ENCODE measurements around the gene KIR3DL2.
"Not testable (repeated sequence)": the region's sequence is repeated elsewhere in the genome, so short reads cannot be mapped to it uniquely, and the experiment has no call there.

Gene KIR3DL2

GRCh38 chr19:54873990-54874389 is 23.7 kb downstream of the KIR3DL2 start, which contains the start of gene FCAR:
Gene FCAR (plus strand): TSS chr19:54874235. CDS start chr19:54874290, 55 bp downstream.
- DNase-seq: no peak

GRCh38 chr19:54875506-54875905 is 25.3 kb downstream of the KIR3DL2 start:
- no peak for DNase-seq

DNA sequence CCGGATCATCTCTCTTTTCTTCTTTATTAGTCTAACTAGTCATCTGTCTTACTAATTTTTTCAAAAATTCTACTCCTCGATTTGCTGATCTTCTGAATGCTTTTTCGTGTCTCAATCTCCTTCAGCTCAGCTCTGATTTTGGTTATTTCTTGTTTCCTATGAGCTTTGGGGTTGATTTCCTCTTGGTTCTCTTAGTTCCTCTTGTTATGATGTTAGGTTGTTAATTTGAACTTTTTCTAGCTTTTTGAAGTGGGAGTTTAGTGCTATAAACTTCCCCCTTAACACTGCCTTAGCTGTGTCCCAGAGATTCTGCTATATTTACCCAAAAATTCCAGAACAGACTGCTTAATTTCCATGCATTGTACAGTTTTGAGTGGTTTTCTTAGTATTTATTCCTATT is 27.2 kb downstream of the KIR3DL2 start:
- DNase-seq: no peak

GRCh38 chr19:54881884-54882283 is 31.6 kb downstream of the KIR3DL2 start:
- DNase-seq: no peak

DNA sequence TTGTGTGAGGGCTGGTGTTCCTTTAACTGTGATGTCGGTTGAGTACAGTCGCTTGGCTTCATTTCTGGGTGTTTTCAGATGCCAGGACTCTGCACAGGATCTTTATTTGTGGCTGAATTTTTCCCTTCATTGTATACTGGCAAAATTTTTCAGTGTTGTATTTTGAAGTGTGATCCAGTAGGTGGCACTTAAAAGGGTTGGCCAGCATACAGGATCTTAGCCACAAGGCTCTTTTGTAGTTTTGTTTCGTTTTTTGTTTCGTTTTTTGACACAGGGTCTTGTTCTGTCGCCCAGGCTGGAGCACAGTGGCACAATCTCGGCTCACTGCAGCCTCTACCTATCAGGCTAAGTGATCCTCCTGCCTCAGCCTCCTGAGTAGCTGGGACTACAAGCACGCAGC is 32.5 kb downstream of the KIR3DL2 start:
- DNase-seq: no peak

GRCh38 chr19:54883228-54883627 is 33.0 kb downstream of the KIR3DL2 start:
- DNase-seq: no peak

DNA sequence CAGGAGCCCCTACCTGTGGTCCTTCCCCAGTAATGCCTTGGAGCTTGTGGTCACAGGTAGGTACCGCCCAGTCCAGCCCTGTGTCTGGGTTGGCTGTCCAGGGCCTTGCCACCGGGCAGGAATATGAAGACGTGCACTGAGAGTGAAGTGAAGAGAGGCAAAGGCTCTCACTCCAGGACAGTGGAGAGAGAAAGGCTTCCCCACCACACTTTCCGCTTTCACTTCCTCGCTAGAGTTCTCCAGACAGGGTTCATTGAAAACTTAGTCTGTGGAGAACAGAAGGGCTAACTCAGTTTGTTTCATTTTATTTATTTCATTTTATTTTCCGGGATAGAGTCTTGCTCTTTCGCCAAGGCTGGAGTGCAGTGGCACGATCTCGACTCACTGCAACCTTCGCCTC is 38.0 kb downstream of the KIR3DL2 start:
- DNase-seq: no peak

GRCh38 chr19:54889566-54889965 is 39.3 kb downstream of the KIR3DL2 start:
- DNase-seq: no peak

DNA sequence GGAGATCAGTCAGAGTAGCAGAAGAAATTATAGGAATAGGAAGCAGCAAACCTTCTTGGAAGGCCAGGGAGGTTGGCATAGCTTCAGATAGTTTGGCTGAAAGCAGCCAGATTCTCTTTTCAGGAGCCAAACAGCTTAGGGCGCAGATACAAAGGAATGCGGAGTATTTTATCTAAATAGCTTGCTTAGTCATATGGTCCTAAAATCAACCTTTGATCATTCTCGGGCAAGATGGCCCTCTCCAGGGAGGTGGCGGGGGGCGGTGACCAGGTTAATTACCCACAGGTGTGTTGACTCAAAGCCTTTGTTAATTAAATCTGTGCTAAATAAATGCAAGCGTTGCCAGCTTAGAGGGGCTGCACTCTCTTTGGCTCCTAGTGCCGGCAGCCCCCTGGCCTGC is 43.2 kb downstream of the KIR3DL2 start:
- no peak for DNase-seq

- not testable (repeated sequence) for DNase-seq
Measured at GRCh38 chr19:54894106-54894505, 43.9 kb downstream of the KIR3DL2 start.

DNA sequence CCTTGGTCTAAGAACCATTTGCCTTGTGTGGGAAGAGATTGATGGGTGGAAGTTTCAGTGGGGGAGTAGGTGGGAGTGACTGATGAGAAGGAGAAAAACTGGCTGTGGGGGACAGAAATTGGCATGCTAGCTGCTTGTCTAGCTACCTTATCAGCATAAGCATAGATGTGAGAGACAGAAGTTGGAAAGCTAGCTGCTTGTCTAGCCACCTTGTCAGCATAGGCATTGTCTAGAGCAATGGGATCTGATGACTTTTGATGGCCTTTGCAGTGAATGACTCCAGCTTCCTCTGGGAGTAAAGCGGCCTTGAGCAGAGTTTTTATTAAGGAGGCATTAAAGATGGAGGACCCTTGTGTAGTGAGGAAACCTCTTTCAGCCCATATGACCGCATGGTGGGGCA is 45.8 kb downstream of the KIR3DL2 start:
- no peak for DNase-seq

DNA sequence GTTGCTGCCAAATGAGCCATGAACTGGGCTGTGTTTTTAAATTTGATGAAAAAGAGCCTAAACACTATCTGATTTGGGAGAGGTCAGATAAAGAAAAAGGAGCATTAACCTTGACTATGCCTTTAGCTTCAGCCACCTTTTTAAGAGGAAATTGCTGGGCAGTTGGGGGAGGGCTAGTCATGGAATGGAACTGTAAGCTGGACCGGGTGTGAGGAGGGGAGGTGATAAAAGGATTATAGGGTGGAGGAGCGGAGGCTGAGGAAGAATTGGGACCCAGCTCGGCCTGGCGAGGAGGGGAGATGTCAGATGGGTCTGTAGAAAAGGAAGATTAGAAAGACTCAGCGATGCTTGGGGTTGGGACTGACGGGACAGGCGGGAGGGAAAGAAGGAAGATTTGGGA is 48.4 kb downstream of the KIR3DL2 start:
- not testable (repeated sequence) for DNase-seq

- DNase-seq: not testable (repeated sequence)
Measured at GRCh38 chr19:54899646-54900045, 49.4 kb downstream of the KIR3DL2 start.

DNA sequence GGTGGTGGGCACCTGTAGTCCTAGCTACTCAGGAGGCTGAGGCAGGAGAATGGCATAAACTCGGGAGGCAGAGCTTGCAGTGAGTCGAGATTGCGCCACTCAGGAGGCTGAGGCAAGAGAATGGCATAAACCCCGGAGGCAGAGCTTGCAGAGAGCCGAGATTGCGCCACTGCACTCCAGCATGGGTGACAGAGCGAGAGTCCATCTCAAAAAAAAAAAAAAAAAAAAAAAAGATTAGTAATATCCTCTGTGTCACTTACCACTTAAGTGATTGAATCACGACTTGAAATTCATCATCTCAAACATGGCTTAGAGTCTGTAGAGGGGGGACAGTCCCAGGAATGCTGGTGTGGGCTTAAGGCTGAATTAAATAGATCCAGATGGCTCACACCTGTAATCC is 50.9 kb downstream of the KIR3DL2 start:
- DNase-seq: not testable (repeated sequence)

DNA sequence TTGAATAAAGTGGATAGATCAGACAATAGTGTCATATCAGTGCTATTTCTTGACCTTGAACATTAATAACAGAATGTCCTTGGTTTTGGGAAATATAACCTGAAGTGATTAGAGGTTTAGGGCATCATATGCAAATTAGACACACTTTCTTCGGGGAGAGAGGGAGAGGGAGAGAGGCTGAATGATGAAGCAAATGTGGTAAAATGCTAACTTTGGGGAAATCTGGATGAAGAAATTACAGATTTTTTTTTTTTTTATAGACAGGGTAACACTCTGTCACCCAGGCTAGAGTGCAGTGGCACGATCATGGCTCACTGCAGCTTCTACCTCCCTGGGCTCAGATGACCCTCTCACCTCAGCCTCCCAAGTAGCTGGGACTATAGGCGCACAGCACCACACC is 51.8 kb downstream of the KIR3DL2 start:
- no peak for DNase-seq

- DNase-seq: no peak
Measured at GRCh38 chr19:54903303-54903702, 53.1 kb downstream of the KIR3DL2 start.

- DNase-seq: not testable (repeated sequence)
Measured at GRCh38 chr19:54904261-54904660, 54.0 kb downstream of the KIR3DL2 start.

DNA sequence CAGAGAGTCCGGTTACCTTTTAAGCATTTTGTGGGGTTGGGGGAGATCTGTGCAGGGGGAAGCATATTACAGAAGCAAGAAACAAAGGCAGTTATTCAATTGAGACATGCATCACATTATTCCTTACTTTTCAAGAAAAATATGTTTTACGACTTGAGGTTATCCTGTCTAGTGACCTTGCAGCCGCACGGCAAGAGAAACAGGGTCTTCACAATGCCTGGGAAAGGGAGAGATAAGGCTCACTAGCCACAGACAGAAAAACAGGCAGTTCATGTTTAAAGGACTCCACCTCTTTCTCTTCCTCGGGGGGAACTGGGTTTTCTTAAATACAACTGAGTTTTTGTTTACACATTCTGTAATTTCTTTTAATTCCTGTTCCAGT is 55.2 kb downstream of the KIR3DL2 start:
- no peak for DNase-seq

DNA sequence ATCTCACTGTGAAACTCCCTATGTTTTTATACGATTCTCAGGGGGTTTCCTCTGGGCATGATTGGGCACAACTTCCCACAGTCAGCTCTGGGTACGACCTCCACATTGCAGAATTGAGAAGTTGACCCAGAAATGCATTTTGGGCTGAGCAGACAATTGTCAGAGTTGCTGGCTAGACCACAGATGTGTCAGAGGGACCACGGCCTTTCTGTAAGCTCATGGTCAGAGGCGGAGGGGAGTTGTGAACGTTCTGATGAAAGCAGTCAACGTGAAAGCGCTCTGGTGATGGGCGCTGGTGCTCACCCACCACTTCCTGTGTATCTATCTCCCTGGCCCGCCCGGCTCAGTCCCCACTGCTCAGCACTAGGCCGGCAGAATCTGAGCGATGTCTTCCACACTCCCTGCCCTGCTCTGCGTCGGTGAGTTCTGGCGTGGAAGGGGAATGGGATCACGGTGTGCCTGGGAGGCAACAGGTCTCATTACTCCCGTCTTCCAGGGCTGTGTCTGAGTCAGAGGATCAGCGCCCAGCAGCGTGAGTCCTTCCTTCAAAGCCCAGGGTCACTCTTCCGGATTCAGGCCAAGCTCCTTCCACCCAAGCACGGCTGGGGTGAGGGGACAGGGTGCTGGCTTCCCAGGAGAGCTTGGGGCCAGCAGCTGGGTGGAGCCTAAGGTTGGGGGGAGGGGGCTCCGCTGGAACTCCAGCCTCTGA is 55.7 kb downstream of the KIR3DL2 start, which contains the start of gene NCR1:
NCR1 (plus strand) TSS at position 346 of the 709 bp plus-strand sequence; CDS start at position 386, 40 bp downstream.
- no peak for DNase-seq

DNA sequence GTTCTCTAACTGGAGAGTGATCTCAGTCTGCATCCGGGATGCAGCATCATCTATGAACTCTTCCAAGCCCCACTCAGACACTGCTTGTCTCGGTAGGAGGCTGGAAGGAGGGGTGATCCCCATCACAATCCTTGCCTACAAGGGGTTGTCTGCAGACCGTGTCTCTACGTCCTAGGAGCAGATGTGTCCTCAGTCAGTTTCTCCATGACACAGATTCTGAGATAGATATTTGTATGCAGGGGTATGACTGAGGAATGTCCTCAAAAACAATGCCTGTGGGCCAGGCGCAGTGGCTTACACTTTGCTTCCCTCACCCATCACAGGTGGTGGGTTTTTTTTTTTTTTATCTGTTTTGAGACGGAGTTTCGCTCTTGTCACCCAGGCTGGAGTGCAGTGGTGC is 56.6 kb downstream of the KIR3DL2 start:
- DNase-seq: no peak

DNA sequence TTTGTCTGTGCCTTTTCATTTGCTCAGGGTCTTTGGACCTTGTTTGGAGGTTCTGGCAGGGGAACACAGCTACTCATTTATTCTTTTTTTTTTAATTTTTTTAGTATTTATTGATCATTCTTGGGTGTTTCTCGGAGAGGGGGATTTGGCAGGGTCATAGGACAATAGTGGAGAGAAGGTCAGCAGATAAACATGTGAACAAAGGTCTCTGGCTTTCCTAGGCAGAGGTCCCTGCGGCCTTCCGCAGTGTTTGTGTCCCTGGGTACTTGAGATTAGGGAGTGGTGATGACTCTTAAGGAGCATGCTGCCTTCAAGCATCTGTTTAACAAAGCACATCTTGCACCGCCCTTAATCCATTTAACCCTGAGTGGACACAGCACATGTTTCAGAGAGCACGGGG is 57.7 kb downstream of the KIR3DL2 start:
- DNase-seq: not testable (repeated sequence)
